GM12891 (cell line): ENCODE results near the gene STX12.

Source experiments
- PAX5 ChIP-seq: IDR thresholded peaks from 2 replicates; pipeline ENCODE4 v1.6.1; 2011; ENCODE audit warnings: low read length, moderate library complexity, mild to moderate bottlenecking; ENCODE audit not compliant: insufficient read depth, severe bottlenecking
- POLR2A ChIP-seq: IDR thresholded peaks from 2 replicates; pipeline ENCODE4 v1.6.1; 2011; ENCODE audit warnings: low read depth, low read length, control low read depth
- POLR2AphosphoS5 ChIP-seq: IDR thresholded peaks from 2 replicates; pipeline ENCODE4 v1.6.1; 2011; ENCODE audit warnings: low read depth, low read length, control low read depth
- SPI1 ChIP-seq: IDR thresholded peaks from 2 replicates; pipeline ENCODE4 v1.6.1; 2011; ENCODE audit warnings: low read depth, low read length, control low read depth
- TAF1 ChIP-seq: IDR thresholded peaks from 2 replicates; pipeline ENCODE4 v1.6.1; 2011; ENCODE audit warnings: low read depth, low read length, control low read depth

DNA sequence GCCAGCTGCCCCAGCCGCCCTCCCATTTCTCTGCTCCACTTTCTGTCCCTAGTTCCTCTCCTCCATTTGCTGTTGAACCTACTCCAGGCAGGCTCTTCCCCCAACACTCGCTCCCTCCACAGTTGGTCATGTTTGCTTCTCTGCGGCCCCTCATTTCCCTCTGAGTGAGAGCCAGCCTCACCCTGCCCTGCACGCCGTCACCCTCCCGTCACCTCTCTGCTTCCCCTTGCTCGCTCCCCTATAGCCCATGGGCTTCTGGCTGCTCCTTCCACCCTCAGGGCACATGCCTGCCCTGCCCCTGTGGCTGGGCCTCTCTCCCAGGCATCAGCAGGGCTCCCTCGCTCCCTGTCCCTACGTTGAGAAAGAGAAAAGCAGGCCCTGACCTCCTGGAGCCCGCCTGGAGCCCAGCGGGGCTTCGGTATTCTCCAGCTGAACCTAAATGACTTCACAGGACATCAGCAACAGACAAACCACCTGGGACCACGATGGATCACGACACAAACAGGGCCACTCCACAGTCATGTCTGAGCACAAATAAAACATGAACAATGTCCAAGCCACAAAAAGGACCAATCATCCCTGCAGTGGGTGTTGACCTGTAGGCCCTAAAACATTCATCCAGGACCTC, 86.0 kb downstream of the STX12 start:
- no peak for TF ChIP-seq SPI1
- no peak for TF ChIP-seq POLR2A
- TF ChIP-seq POLR2AphosphoS5, result no peak
- no peak for TF ChIP-seq TAF1
- TF ChIP-seq PAX5, result no peak
